KBM-7 (cell line): Measurements from ENCODE around the gene SARS2.
"Not testable (repeated sequence)": the region's sequence is repeated elsewhere in the genome, so short reads cannot be mapped to it uniquely, and the experiment has no call there.

Source experiments
- DNase-seq: peaks from one replicate; pipeline ENCODE4 v3.0.0-alpha.2; 2015
- in situ Hi-C: fragments of 300-500 bp; cut with MboI; formaldehyde crosslinking; loops from 2 replicates; pipeline ENCODE4 v1.14.3; 2020; ENCODE audit warnings: low sequenced_read_pairs, low pct_unique_long_range_greater_than_20kb, mixed read lengths

Gene SARS2

GRCh38 chr19:38949580-38950367 lies 19.2 kb upstream of the SARS2 start:
- DNase-seq, result peak; percentile 30
- in situ Hi-C loops, result no loop called here

- DNase-seq, result no peak
- in situ Hi-C loops, result no loop called here
Measured at GRCh38 chr19:38946229-38947010, 15.9 kb upstream of the SARS2 start.

DNA sequence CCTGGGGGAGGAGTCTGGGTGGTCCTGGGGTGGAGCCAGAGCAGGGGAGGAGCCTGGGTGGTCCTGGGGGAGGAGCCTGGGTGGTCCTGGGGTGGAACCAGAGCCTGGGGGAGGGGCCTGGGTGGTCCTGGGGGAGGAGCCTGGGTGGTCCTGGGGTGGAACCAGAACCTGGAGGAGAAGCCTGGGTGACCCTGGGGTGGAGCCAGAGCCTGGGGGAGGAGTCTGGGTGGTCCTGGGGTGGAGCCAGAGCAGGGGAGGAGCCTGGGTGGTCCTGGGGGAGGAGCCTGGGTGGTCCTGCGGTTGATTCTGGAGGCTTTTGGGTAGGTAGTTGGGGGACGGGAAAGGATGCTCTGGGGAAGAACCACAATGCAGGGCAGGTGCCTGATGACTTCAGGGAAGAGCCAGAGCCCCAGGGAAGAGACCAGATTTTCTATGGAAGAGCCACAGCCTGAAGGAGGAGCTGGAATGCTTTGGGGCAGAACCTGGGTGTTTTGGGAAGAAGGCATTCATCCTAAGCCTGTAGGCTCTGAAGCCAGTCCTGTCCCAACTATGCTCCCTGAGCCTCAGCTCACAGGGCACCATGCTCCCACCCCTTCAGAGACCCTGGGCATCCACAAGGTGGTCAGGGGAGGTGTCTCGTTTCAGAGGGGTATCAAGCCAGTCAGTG lies 15.1 kb upstream of the SARS2 start:
- in situ Hi-C loops, result no loop called here
- peak; percentile 19 for DNase-seq

DNA sequence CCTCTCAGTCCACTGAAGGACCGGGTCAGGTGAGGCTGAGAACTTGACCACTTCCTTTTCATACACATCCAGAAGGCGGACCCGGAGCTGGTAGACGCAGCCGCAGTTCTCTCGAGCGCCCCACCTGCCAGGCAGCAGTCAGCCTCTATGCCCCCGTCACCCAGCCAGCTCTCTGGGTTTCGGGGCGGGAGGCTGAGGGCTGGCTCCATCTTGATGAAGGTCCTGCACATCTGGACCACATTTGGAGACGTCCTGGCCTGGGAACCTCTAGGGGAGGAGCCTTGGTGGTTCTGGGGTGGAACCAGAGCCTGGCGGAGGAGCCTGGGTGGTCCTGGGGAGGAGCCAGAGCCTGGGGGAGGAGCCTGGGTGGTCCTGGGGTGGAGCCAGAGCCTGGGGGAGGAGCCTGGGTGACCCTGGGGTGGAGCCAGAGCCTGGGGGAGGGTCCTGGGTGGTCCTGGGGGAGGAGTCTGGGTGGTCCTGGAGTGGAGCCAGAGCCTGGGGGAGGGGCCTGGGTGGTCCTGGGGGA lies 14.5 kb upstream of the SARS2 start:
- peak; percentile 42 for DNase-seq
- in situ Hi-C loops, result no loop called here

- no peak for DNase-seq
- in situ Hi-C loops, result no loop called here
Measured at GRCh38 chr19:38942471-38943181, 12.1 kb upstream of the SARS2 start.

DNA sequence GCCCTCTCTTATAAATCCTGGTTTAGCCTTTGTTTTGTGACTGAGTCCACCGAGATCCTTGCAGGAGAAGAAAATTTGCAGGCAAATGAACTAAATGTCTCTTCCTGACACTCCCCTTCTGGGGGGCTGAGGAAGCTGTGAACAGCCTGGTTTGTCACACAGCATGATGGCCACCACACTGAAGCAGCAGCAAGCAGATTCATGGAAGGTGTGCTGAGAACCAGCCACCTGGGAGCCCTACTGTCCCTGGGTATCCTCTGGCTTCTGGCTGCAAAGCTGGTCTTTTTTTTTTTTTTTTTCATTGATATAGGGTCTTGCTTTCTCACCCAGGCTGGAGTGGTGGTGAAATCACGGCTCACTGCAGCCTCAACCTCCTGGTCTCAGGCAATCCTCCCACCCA lies 11.4 kb upstream of the SARS2 start:
- no peak for DNase-seq
- in situ Hi-C loops, result no loop called here

GRCh38 chr19:38941466-38941865 lies 10.9 kb upstream of the SARS2 start:
- in situ Hi-C loops, DNase-seq: not testable (repeated sequence)

- no peak for DNase-seq
- in situ Hi-C loops, result no loop called here
Measured at GRCh38 chr19:38939957-38940356, 9.4 kb upstream of the SARS2 start.

DNA sequence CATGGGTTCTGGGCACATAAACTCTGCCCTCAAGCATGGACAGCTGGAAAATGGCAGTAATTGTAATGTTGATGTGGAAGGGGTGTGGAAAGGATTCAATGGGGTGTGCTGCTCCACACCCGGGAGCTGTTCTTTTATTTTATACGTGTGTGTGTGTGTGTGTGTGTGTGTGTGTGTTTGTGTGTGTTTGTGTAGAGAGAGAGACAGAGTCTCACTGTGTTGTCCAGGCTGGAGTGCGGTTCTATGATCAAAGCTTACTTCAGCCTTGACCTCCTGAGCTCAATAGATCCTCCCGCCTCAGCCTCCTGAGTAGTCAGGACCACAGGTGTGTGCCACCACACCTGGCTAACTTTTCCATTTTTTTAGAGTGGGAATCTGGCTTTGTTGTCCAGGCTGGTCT lies 3.0 kb upstream of the SARS2 start:
- DNase-seq, result no peak
- in situ Hi-C loops, result no loop called here

DNA sequence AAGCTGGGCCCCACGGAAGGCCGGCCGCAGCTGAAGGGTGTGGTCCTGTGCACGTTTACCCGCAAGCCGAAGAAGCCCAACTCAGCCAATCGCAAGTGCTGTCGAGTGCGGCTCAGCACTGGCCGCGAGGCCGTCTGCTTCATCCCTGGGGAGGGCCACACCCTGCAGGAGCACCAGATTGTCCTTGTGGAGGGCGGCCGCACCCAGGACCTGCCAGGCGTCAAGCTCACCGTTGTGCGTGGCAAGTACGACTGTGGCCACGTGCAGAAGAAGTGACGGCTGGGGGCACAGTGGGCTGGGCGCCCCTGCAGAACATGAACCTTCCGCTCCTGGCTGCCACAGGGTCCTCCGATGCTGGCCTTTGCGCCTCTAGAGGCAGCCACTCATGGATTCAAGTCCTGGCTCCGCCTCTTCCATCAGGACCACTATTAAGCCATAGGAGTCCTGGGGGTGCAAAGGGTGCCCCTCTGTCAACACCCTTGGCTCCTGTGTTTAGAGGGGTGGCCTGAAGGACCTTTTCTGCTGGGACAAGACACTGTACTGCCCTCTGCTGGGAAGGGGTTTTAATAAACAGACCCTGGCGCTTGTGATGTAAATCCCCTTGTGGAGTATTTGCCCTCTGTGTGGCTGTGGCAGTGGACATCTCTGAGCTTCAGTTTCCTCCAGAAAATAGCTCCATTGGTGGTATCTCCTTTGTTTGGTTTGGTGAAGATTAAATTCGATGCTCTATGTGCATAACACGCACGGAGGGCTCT lies 2.0 kb upstream of the SARS2 start:
- in situ Hi-C loops, result no loop called here
- peak; percentile 72 for DNase-seq

GRCh38 chr19:38931521-38931793 lies 894 bp upstream of the SARS2 start:
- no peak for DNase-seq
- in situ Hi-C loops, result no loop called here

- in situ Hi-C loops, result no loop called here
- peak; percentile 99 for DNase-seq
Measured at GRCh38 chr19:38930776-38931520, 385 bp upstream of the SARS2 start, which contains the start of gene MRPS12. Gene MRPS12, plus strand, starts transcription at chr19:38930944. Its CDS starts 351 bp downstream, at chr19:38931295.

DNA sequence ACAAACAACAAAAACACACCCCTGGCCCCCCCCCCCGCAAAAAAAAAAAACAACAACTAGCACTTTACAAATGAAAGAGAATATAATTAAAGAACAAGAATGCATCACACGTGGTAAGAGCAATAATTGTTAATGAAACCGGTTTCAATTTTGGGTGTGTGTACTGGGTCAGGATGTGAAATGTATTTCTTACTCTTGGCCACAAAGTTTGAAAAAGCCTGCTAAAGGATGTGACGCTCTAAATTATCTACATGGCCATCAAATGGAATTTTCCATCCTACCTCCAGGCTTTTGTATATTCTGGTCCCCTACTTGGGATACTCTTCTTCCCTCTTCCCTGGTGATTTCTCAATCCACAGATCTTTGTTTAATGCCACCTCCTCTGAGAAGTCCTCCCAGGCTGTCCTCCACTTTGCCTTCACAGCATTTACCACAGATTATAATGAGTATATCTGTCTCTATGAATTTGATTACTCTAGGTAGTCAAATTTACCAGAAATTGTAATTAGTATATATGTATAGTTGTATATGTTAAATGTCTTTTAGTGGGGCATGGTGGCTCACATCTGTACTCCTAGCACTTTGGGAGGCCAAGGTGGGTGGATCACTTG lies 2.1 kb downstream of the SARS2 start:
- in situ Hi-C loops, result no loop called here
- no peak for DNase-seq

DNA sequence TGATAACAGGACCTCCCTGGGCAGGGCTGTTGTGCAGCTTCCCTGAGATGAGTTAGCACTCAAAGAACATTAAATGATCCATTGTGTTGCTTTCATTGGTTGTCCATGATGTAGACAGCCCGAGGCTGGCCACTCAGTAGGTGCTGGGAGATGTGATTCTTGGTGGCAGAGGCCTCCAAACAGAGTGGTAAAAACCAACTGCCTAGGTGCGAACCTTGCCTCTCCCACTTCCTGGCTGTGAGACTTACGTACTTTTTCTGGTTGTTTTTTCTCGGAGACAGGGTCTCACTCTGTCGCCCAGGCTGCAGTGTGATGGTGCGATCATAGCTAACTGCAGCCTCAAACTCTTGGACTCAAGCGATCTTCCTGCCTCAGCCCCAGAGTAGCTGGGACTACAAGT lies 6.2 kb downstream of the SARS2 start:
- no peak for DNase-seq
- in situ Hi-C loops, result no loop called here

DNA sequence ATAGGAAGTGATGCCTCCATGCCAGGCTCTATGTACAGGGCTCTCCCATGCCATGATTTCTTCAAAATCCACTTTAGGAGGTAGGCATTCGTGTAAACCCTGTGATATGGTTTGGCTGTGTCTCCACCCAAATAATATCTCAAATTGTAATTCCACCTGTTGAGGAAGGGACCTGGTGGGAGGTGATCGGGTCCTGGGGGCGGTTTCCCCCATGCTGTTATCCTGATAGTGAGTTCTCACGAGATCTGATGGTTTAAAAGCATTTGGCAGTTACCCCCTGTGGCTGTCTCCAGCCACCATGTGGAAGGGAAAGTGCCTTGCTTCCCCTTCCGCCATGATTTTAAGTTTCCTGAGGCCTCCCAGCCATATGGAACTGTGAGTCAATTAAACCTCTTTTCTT lies 8.1 kb downstream of the SARS2 start:
- no peak for DNase-seq
- in situ Hi-C loops, result no loop called here

- in situ Hi-C loops, result no loop called here
- no peak for DNase-seq
Measured at GRCh38 chr19:38921420-38922274, 8.9 kb downstream of the SARS2 start.
